CD4-positive, alpha-beta T cell (primary cell): ENCODE measurements around the gene SOX4. TPM values are rescaled to one million over a fixed set of nuclear protein-coding genes. Genes with fewer than 3 reads are reported as not detected.

Source experiments
- ATAC-seq: fragments of 200-7000 bp; cut with Tn5 transposase; one replicate; pipeline ENCODE4 v1.10.0; 2022; ENCODE audit warnings: mild to moderate bottlenecking; ENCODE audit not compliant: poor library complexity
- CTCF ChIA-PET: fragments of 350-600 bp; sonication (Branson Sonifier 250); formaldehyde crosslinking; loops from one replicate; lab custom pipeline; 2021; ENCODE audit warnings: antibody characterized with exemption, inconsistent platforms; lab: Charles Lee
- POLR2A ChIA-PET: fragments of 350-600 bp; sonication (Branson Sonifier 250); formaldehyde crosslinking; loops from one replicate; lab custom pipeline; 2021; ENCODE audit warnings: antibody characterized with exemption, inconsistent platforms; lab: Charles Lee
- DNase-seq, 14 experiments: peaks; one replicate each; pipeline ENCODE4 v3.0.0-alpha.2; 2013 to 2020; ENCODE audit warnings: mixed read lengths in 2 of 14
- H3K27ac ChIP-seq, 2 donors: one replicate each; pipeline versions ENCODE4 v1.5.1 to v1.7.0; 2013; ENCODE audit warnings: low read length in 2 of 2, low read depth in 1 of 2, mild to moderate bottlenecking in 1 of 2
- H3K27me3 ChIP-seq, 2 experiments: 1 replicate in 1 of 2; 2 replicates in 1 of 2; pipeline versions ENCODE4 v1.6.1 to v1.7.0; 2013; ENCODE audit warnings: low read length in 2 of 2, control low read depth in 1 of 2, mild to moderate bottlenecking in 1 of 2, moderate library complexity in 1 of 2; ENCODE audit not compliant: insufficient read depth in 2 of 2, control insufficient read depth in 1 of 2
- H3K36me3 ChIP-seq: one replicate; pipeline ENCODE4 v1.6.1; 2013; ENCODE audit warnings: low read length, control low read depth; ENCODE audit not compliant: insufficient read depth
- H3K4me1 ChIP-seq: one replicate; pipeline ENCODE4 v1.6.1; 2013; ENCODE audit warnings: low read length, control low read depth; ENCODE audit not compliant: insufficient read depth
- H3K4me3 ChIP-seq: one replicate; pipeline ENCODE4 v1.5.1; 2013; ENCODE audit warnings: mild to moderate bottlenecking, low read length, moderate library complexity
- H3K9me3 ChIP-seq, 2 experiments: 1 replicate in 1 of 2; 2 replicates in 1 of 2; pipeline versions ENCODE4 v1.6.1 to v1.7.0; 2013; ENCODE audit warnings: low read length in 2 of 2, mild to moderate bottlenecking in 2 of 2, control low read depth in 1 of 2, moderate library complexity in 1 of 2; ENCODE audit not compliant: control insufficient read depth in 1 of 2, insufficient read depth in 1 of 2
- H3K27ac Mint-ChIP-seq: one replicate; pipeline ENCODE4 v1.8.0; 2020; ENCODE audit warnings: mixed read lengths
- H3K27me3 Mint-ChIP-seq: one replicate; pipeline ENCODE4 v1.8.0; 2021; ENCODE audit warnings: mixed read lengths
- H3K36me3 Mint-ChIP-seq: one replicate; pipeline ENCODE4 v1.8.0; 2021; ENCODE audit warnings: low read depth, mixed read lengths
- H3K4me1 Mint-ChIP-seq: one replicate; pipeline ENCODE4 v1.8.0; 2021; ENCODE audit warnings: low read depth, mixed read lengths
- H3K4me3 Mint-ChIP-seq: one replicate; pipeline ENCODE4 v1.8.0; 2020; ENCODE audit warnings: mild to moderate bottlenecking, mixed read lengths
- H3K9me3 Mint-ChIP-seq: one replicate; pipeline ENCODE4 v1.8.0; 2020; ENCODE audit warnings: mixed read lengths
- CTCF ChIP-seq: fragments of 200-600 bp; IDR thresholded peaks from one replicate; pipeline ENCODE4 v1.8.0; 2022; ENCODE audit warnings: antibody characterized with exemption, mild to moderate bottlenecking
- intact Hi-C, 2 experiments: fragments of 100-400 bp; cut with DNase I in 1 of 2; cut with micrococcal nuclease in 1 of 2; formaldehyde crosslinking; loops; one replicate each; pipeline versions ENCODE4 v1.15.1 to v1.9.0; 2023 to 2025; cut with DNase I, micrococcal nuclease
- total RNA-seq, 174 experiments: library from RNA in 2 of 174; stranded (reverse) in 2 of 174; gene quantifications; one replicate each; pipeline ENCODE4 v1.2.3 and lab custom pipeline; 2021 to 2026

SOX4 gene
- total RNA-seq, 2 experiments from 2014 or later = 22.1 to 22.6 TPM

DNA sequence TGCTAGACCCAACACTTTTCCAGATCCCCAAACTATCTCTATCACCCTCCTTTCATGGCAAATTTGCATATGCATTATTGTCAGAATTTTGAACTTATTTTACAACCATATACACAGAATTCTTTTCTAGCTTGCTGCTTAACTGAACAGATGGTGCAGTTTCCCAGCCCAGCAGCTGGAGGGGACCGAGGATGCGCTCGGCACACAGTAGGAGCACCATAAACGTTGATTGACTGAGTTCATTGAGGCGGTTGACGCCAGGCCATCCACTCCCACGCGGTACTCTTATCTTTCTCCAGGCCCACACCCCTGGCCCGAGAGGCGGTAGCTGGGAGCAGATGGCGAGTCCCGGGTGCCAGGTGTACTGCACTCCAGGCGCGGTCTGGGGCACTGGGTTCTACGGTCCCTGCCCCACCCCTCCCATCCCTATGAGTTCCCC lies 6.8 kb upstream of the SOX4 start:
- Mint-ChIP-seq H3K36me3 (peaks cover 16% of the 10 kb centered on the region), H3K27ac (no peak overlapping the region), H3K9me3 (peaks cover 10% of the 10 kb centered on the region), H3K4me1 (peaks cover 13% of the 10 kb centered on the region), H3K4me3 (peak overlapping the region; percentile 96), H3K27me3 (peaks cover 40% of the 10 kb centered on the region)
- ChIA-PET CTCF (no interaction called here), POLR2A (no interaction called here)
- DNase-seq = no peak
- intact Hi-C loops = no loop called here
- peak overlapping the region; percentile 68 for H3K4me3 ChIP-seq
- no peaks in the 10 kb centered on the region for H3K36me3 ChIP-seq
- peaks cover 24 to 34% of the 10 kb centered on the region in 2 experiments for H3K27me3 ChIP-seq
- no peak for TF ChIP-seq CTCF
- no peak for ATAC-seq
- peaks cover 6 to 13% of the 10 kb centered on the region in 2 experiments for H3K9me3 ChIP-seq
- no peak overlapping the region for H3K27ac ChIP-seq
- peaks cover 20% of the 10 kb centered on the region for H3K4me1 ChIP-seq

DNA sequence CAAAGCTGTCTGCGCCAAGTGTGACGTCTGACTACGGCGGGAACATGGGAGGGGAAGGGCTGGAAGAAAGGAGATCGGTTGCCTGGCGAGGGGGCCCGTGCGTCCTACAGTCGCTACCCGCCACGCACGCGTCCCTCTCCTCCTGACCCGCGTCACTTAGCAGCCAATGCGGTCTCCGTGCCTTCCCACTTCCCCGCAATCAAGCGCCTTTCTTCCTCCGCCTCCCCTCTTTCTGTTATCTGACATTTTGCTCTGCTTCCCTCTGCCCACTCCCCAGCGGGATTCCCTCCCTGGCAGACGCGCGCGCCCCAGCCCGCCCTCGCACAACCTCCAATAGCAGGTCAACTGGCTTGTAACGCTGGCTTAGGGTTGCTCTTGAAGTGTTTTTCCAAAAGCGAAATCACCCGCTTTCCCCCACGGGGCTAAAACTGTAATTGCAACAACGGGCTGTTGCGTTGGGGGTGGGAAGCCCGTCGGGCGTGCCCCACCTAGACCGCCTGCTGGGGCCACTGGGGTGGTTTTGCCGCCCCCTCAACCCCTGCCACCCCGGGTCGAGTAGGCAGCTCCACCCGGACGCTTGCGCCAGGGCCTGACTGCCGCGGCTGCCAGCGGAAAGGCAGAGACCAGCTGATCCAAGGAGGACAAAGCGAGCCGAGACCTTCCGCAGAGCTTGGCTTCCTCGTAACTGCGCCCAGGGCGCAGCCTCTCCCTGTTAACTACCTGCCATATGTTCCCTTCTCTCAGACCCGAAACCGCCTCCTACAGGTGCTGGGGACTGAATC lies 6.2 kb upstream of the SOX4 start:
- H3K27me3 Mint-ChIP-seq = peaks cover 43% of the 10 kb centered on the region
- Histone ChIP-seq H3K27me3 (peaks cover 29 to 36% of the 10 kb centered on the region in 2 experiments), H3K4me3 (peak overlapping the region; percentile 68), H3K9me3 (peaks cover 1 to 12% of the 10 kb centered on the region in 2 experiments), H3K4me1 (peaks cover 20% of the 10 kb centered on the region), H3K27ac (no peak overlapping the region), H3K36me3 (no peaks in the 10 kb centered on the region)
- TF ChIP-seq CTCF = no peak
- CTCF ChIA-PET = no interaction called here
- DNase-seq (peak in 5 of 14 experiments; percentile 3 to 43 (median 9)), ATAC-seq (peak; percentile 28)
- peak overlapping the region; percentile 96 for H3K4me3 Mint-ChIP-seq
- POLR2A ChIA-PET = interaction anchor here (1.3 to 1.9 kb wide), 3 partner anchors 11 to 1023 kb away, joined by 4 to 7 read pairs (median 5); no protein-coding TSS in a partner anchor
- H3K9me3 Mint-ChIP-seq = peaks cover 6% of the 10 kb centered on the region
- H3K4me1 Mint-ChIP-seq = peaks cover 13% of the 10 kb centered on the region
- intact Hi-C loops = no loop called here
- peaks cover 12% of the 10 kb centered on the region for H3K36me3 Mint-ChIP-seq
- peak overlapping the region; percentile 66 for H3K27ac Mint-ChIP-seq

DNA sequence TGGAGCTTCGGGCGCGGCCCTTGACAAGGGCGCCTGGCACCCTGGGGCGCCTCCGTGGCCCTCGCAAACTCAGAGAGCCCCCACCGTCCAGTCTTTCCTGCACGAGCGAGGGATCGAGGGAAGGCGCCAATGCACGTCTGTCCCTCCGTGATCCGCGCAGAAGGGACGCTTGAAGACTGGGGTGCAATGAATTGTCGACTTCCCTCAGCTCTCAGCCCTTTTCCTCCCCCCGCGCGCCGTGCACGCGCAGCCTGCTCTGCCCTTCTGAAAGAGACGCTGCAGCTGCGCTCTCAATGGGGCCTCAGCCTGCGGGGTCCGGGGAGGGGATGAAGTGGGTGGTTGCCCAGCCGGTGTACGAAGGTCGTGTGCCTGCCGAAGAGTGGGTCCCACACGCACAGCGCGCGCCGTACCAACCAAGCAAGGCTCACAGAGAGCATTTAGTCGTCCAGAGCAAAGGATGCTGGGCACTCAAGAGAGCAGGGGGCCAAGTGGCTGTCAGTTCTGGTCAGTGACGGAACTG lies 5.5 kb upstream of the SOX4 start:
- Histone ChIP-seq H3K27me3 (peaks cover 36 to 40% of the 10 kb centered on the region in 2 experiments), H3K4me3 (peak overlapping the region; percentile 68), H3K36me3 (no peaks in the 10 kb centered on the region), H3K27ac (no peak overlapping the region), H3K9me3 (peaks cover 0 to 12% of the 10 kb centered on the region in 2 experiments), H3K4me1 (peaks cover 20% of the 10 kb centered on the region)
- peaks cover 9% of the 10 kb centered on the region for H3K36me3 Mint-ChIP-seq
- ATAC-seq (peak; percentile 43), DNase-seq (peak in 7 of 14 experiments; percentile 3 to 53 (median 15))
- TF ChIP-seq CTCF = no peak
- H3K27ac Mint-ChIP-seq = peak overlapping the region; percentile 66
- ChIA-PET POLR2A (interaction anchor here (0.9 to 1.9 kb wide), 6 partner anchors 9 to 1024 kb away, joined by 3 to 7 read pairs (median 4); no protein-coding TSS in a partner anchor), CTCF (interaction anchor here (2.0 kb wide), 1 partner anchor 1024 kb away, joined by 10 read pairs; no protein-coding TSS in a partner anchor)
- peaks cover 3% of the 10 kb centered on the region for H3K9me3 Mint-ChIP-seq
- H3K4me1 Mint-ChIP-seq = peaks cover 13% of the 10 kb centered on the region
- H3K4me3 Mint-ChIP-seq = peak overlapping the region; percentile 96
- intact Hi-C loops = loop anchor here in 1 of 2 experiments (2.0 kb wide), 1 partner anchor 1495 kb away; no protein-coding TSS in a partner anchor
- peaks cover 47% of the 10 kb centered on the region for H3K27me3 Mint-ChIP-seq
